Umbilical cord (tissue), 2 donors: ENCODE measurements around the gene FRAS1. TPM values are rescaled to one million over a fixed set of nuclear protein-coding genes. Genes with fewer than 3 reads are reported as not detected.
"Not testable (repeated sequence)": the region's sequence is repeated elsewhere in the genome, so short reads cannot be mapped to it uniquely, and the experiment has no call there.

ENCODE experiments used
- DNase-seq: peaks from one replicate; pipeline ENCODE4 v3.0.0-alpha.2; 2015; ENCODE audit warnings: low spot score
- total RNA-seq: library from RNA; depleted of rRNA; stranded (reverse); fragments of >200 nt; gene quantifications from one replicate; pipeline ENCODE4 v1.2.3, GENCODE V29; 2014; ENCODE audit warnings: low replicate concordance; ENCODE audit not compliant: insufficient read depth

Gene FRAS1
- total RNA-seq, 1 donor from 2014 or later = 47.7 TPM

- no peak for DNase-seq
Observed at GRCh38 chr4:78543424-78544125, 486.5 kb downstream of the FRAS1 start.

GRCh38 chr4:78544678-78545077, 487.6 kb downstream of the FRAS1 start:
- peak; percentile 50 for DNase-seq

- peak; percentile 46 for DNase-seq
Observed at GRCh38 chr4:78545275-78546246, 488.4 kb downstream of the FRAS1 start.

- not testable (repeated sequence) for DNase-seq
Observed at GRCh38 chr4:78547899-78548298, 490.8 kb downstream of the FRAS1 start.

- not testable (repeated sequence) for DNase-seq
Observed at GRCh38 chr4:78548889-78549288, 491.8 kb downstream of the FRAS1 start.

- DNase-seq = peak; percentile 52
Observed at GRCh38 chr4:78551420-78552351, 494.6 kb downstream of the FRAS1 start, which contains the start of gene ANXA3. Gene ANXA3 (plus strand): TSS chr4:78551770. CDS start chr4:78554474, 2,704 bp downstream.

GRCh38 chr4:78552389-78553042, 495.4 kb downstream of the FRAS1 start:
- DNase-seq = peak; percentile 47

- no peak for DNase-seq
Observed at GRCh38 chr4:78553043-78553396, 495.9 kb downstream of the FRAS1 start.

GRCh38 chr4:78553529-78554060, 496.5 kb downstream of the FRAS1 start:
- DNase-seq = no peak

GRCh38 chr4:78556665-78557064, 499.5 kb downstream of the FRAS1 start:
- DNase-seq = no peak

- no peak for DNase-seq
Observed at GRCh38 chr4:78557841-78558240, 500.7 kb downstream of the FRAS1 start.

- no peak for DNase-seq
Observed at GRCh38 chr4:78558410-78558809, 501.3 kb downstream of the FRAS1 start.

GRCh38 chr4:78560296-78560963, 503.3 kb downstream of the FRAS1 start:
- DNase-seq = peak; percentile 95

GRCh38 chr4:78561677-78562076, 504.6 kb downstream of the FRAS1 start:
- DNase-seq = peak; percentile 70

GRCh38 chr4:78562687-78563086, 505.6 kb downstream of the FRAS1 start:
- peak; percentile 50 for DNase-seq

GRCh38 chr4:78565971-78566372, 508.8 kb downstream of the FRAS1 start:
- peak; percentile 64 for DNase-seq

GRCh38 chr4:78566834-78567499, 509.8 kb downstream of the FRAS1 start:
- peak; percentile 34 for DNase-seq

- DNase-seq = peak; percentile 10
Observed at GRCh38 chr4:78567500-78568060, 510.5 kb downstream of the FRAS1 start.
